Activated naive CD8-positive, alpha-beta T cell treated with anti-CD3 and anti-CD28 coated beads for 36 hours (primary cell): ENCODE measurements around the gene LYZL4. TPM values are rescaled to one million over a fixed set of nuclear protein-coding genes. Genes with fewer than 3 reads are reported as not detected.

ENCODE experiments used
- DNase-seq: peaks from one replicate; pipeline ENCODE4 v3.0.0; 2021
- H3K27ac Mint-ChIP-seq: one replicate; pipeline ENCODE4 v1.8.0; 2022; ENCODE audit warnings: mild to moderate bottlenecking, moderate library complexity, mixed read lengths
- H3K27me3 Mint-ChIP-seq: one replicate; pipeline ENCODE4 v1.8.0; 2022; ENCODE audit warnings: mild to moderate bottlenecking, mixed read lengths
- H3K36me3 Mint-ChIP-seq: one replicate; pipeline ENCODE4 v1.8.0; 2021; ENCODE audit warnings: mild to moderate bottlenecking, mixed read lengths
- H3K4me1 Mint-ChIP-seq: one replicate; pipeline ENCODE4 v1.8.0; 2021; ENCODE audit warnings: mixed read lengths
- H3K4me3 Mint-ChIP-seq: one replicate; pipeline ENCODE4 v1.8.0; 2022; ENCODE audit warnings: mild to moderate bottlenecking, moderate library complexity, mixed read lengths
- H3K9me3 Mint-ChIP-seq: one replicate; pipeline ENCODE4 v1.8.0; 2022; ENCODE audit warnings: mixed read lengths
- total RNA-seq, 2 experiments: library from RNA; stranded (reverse); gene quantifications; one replicate each; pipeline ENCODE4 v1.2.3, GENCODE V29; 2021

The LYZL4 gene
- total RNA-seq, 2 experiments from 2014 or later = not detected

- Mint-ChIP-seq H3K27ac (no peak overlapping the region), H3K9me3 (peaks cover 12% of the 10 kb centered on the region), H3K36me3 (peaks cover 5% of the 10 kb centered on the region), H3K4me1 (peaks cover 7% of the 10 kb centered on the region), H3K4me3 (no peak overlapping the region), H3K27me3 (no peaks in the 10 kb centered on the region)
- no peak for DNase-seq
Observed at GRCh38 chr3:42368861-42369260, 41.5 kb downstream of the LYZL4 start.

- no peaks in the 10 kb centered on the region for H3K27me3 Mint-ChIP-seq
- peaks cover 12% of the 10 kb centered on the region for H3K9me3 Mint-ChIP-seq
- no peak for DNase-seq
- peaks cover 5% of the 10 kb centered on the region for H3K36me3 Mint-ChIP-seq
- no peak overlapping the region for H3K27ac Mint-ChIP-seq
- no peak overlapping the region for H3K4me3 Mint-ChIP-seq
- H3K4me1 Mint-ChIP-seq = peaks cover 7% of the 10 kb centered on the region
Observed at GRCh38 chr3:42367903-42368302, 42.5 kb downstream of the LYZL4 start.

- H3K27me3 Mint-ChIP-seq = no peaks in the 10 kb centered on the region
- DNase-seq = no peak
- H3K36me3 Mint-ChIP-seq = peaks cover 5% of the 10 kb centered on the region
- H3K27ac Mint-ChIP-seq = no peak overlapping the region
- H3K9me3 Mint-ChIP-seq = peaks cover 12% of the 10 kb centered on the region
- H3K4me3 Mint-ChIP-seq = no peak overlapping the region
- peaks cover 5% of the 10 kb centered on the region for H3K4me1 Mint-ChIP-seq
Observed at GRCh38 chr3:42366550-42366949, 43.9 kb downstream of the LYZL4 start.

GRCh38 chr3:42357335-42357734, 53.1 kb downstream of the LYZL4 start:
- H3K27me3 Mint-ChIP-seq = no peaks in the 10 kb centered on the region
- no peaks in the 10 kb centered on the region for H3K36me3 Mint-ChIP-seq
- DNase-seq = no peak
- no peak overlapping the region for H3K27ac Mint-ChIP-seq
- no peak overlapping the region for H3K4me3 Mint-ChIP-seq
- H3K4me1 Mint-ChIP-seq = peaks cover 10% of the 10 kb centered on the region
- peaks cover 6% of the 10 kb centered on the region for H3K9me3 Mint-ChIP-seq

- no peaks in the 10 kb centered on the region for H3K27me3 Mint-ChIP-seq
- peaks cover 6% of the 10 kb centered on the region for H3K9me3 Mint-ChIP-seq
- no peak for DNase-seq
- H3K4me3 Mint-ChIP-seq = no peak overlapping the region
- no peak overlapping the region for H3K27ac Mint-ChIP-seq
- peaks cover 10% of the 10 kb centered on the region for H3K4me1 Mint-ChIP-seq
- no peaks in the 10 kb centered on the region for H3K36me3 Mint-ChIP-seq
Observed at GRCh38 chr3:42355612-42356011, 54.8 kb downstream of the LYZL4 start.

- Mint-ChIP-seq H3K4me1 (peaks cover 10% of the 10 kb centered on the region), H3K9me3 (peaks cover 6% of the 10 kb centered on the region), H3K27ac (no peak overlapping the region), H3K4me3 (no peak overlapping the region), H3K27me3 (no peaks in the 10 kb centered on the region), H3K36me3 (no peaks in the 10 kb centered on the region)
- no peak for DNase-seq
Observed at GRCh38 chr3:42353631-42354030, 56.8 kb downstream of the LYZL4 start.

GRCh38 chr3:42351207-42351606, 59.2 kb downstream of the LYZL4 start:
- Mint-ChIP-seq H3K36me3 (no peaks in the 10 kb centered on the region), H3K4me1 (peaks cover 25% of the 10 kb centered on the region), H3K27me3 (no peaks in the 10 kb centered on the region), H3K27ac (no peak overlapping the region), H3K4me3 (no peak overlapping the region), H3K9me3 (peaks cover 2% of the 10 kb centered on the region)
- DNase-seq = no peak

DNA sequence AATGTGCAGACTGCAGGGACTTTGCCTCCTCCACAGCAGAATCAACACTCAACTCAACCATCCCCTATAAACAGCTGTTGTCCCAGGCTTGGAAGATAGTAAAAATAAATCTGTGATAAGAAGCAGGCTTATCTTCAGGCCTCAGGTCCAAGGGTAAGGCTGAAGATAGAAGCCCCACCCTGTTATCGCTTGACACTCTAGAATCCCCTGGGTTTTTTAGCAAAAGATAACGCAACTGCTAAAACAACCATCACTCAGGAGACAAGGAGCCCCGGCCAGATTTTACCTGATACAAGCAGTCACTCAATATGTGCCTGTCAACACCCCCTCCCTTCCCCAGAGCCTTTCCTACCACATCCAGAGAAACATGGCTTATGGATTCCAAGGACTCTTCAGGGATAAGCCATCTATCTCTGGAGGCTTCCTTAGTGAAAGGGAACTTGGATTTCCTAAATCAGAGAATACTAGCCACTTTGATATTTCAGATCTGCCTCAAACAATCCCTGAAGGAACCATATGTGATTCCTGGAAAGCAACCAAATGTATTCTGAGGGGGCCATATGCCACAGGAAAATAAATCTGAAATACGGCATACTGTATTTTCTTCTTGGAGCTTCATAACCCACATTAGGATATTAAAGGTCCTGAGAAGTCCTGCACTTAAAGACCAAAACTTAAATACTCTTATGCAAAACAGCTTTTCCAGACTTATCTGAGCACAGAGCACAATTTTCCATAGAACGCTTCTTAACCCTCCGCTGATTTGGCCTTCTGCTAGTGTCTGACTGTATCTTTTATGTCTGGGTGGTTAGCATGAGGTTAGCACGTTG, 60.4 kb downstream of the LYZL4 start:
- Mint-ChIP-seq H3K4me1 (peaks cover 34% of the 10 kb centered on the region), H3K36me3 (no peaks in the 10 kb centered on the region)

DNA sequence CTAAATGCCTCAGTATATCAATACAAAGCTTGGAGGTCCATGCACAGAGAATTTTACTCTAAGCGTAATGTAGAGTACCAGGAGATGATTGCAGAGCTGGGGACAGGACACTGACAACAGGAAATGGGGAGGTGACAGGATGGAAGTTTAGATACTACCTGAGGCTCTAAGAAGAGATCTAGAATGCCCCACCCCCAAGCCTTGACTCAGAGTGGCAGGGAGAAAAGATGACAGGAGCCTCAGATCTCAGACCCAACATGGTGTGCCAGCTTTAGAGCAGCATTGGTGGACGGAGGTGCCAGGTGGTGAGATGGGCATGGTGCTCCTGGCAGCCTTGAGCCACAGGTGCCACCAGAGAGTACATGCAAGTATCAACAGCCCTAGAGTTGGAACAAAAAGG, 62.5 kb downstream of the LYZL4 start:
- peaks cover 32% of the 10 kb centered on the region for H3K4me1 Mint-ChIP-seq
- H3K36me3 Mint-ChIP-seq = peaks cover 3% of the 10 kb centered on the region
- no peak overlapping the region for H3K4me3 Mint-ChIP-seq
- H3K9me3 Mint-ChIP-seq = peaks cover 5% of the 10 kb centered on the region
- no peak overlapping the region for H3K27ac Mint-ChIP-seq
- no peaks in the 10 kb centered on the region for H3K27me3 Mint-ChIP-seq
- DNase-seq = no peak

More for the DNA sequence above, 60.4 kb downstream of the LYZL4 start:
- Mint-ChIP-seq H3K4me3 (no peak overlapping the region), H3K9me3 (peaks cover 3% of the 10 kb centered on the region), H3K27me3 (no peaks in the 10 kb centered on the region), H3K27ac (no peak overlapping the region)
- no peak for DNase-seq

Other genes with a start within 250 kb of the LYZL4 start
- gene CCK, start 144.4 kb downstream of the LYZL4 start, total RNA-seq = not detected
- gene VIPR1, start 92.0 kb upstream of the LYZL4 start, total RNA-seq = 1 to 10 TPM; 6.0 to 6.6 TPM
- 10 to 100 TPM; 40.0 to 42.3 TPM for gene SEC22C, start 171.4 kb upstream of the LYZL4 start, total RNA-seq
- 10 to 100 TPM; 77.2 to 78.7 TPM for gene SS18L2, start 180.2 kb upstream of the LYZL4 start, total RNA-seq
- gene NKTR, start 190.1 kb upstream of the LYZL4 start, total RNA-seq = 10 to 100 TPM; 43.9 to 52.9 TPM
- gene ZBTB47, start 243.1 kb upstream of the LYZL4 start, total RNA-seq = under 1 TPM; 0.68 to 0.87 TPM